K562 (cell line): ENCODE data around the gene CCDC116. TPM values are rescaled to one million over a fixed set of nuclear protein-coding genes. Genes with fewer than 3 reads are reported as not detected.

Experiments used
- ATAC-seq: fragments of 200-7000 bp; cut with Tn5 transposase; 3 replicates; pipeline ENCODE4 v1.9.1; 2020; ENCODE audit warnings: moderate library complexity
- BruUV-seq: library from RNA; stranded (reverse); fragments of 400-500 nt; replicated peaks from 2 replicates; lab custom pipeline; 2021; lab: Mats Ljungman, UMichigan
- CTCF ChIA-PET: fragments of 300-600 bp; formaldehyde crosslinking; extraction: SDS; loops from one replicate; lab custom pipeline; 2021; ENCODE audit warnings: low intra/inter-chr PET ratio; lab: Yijun Ruan, JAX
- POLR2A ChIA-PET: fragments of 300-600, 350-650 bp; sonication (Branson Sonifier 250); formaldehyde crosslinking; extraction: SDS; loops from one replicate; lab custom pipeline; 2021; ENCODE audit warnings: antibody characterized with exemption, inconsistent platforms; lab: Yijun Ruan, JAX
- DNase-seq, 4 experiments: peaks; one replicate each; pipeline versions ENCODE4 v3.0.0 to v3.0.0-alpha.2; 2011 to 2018; ENCODE audit warnings: low spot score in 3 of 4, mixed read lengths in 3 of 4; ENCODE audit errors: extremely low read depth in 1 of 4
- FAIRE-seq: peaks from 2 replicates; lab custom pipeline; 2011; peaks lifted over from hg19 to GRCh38; lab: Jason Lieb, UNC
- H2AFZ ChIP-seq: 2 replicates; pipeline ENCODE4 v1.6.0; 2011; ENCODE audit warnings: low read depth, low read length, control low read depth, inconsistent platforms
- H3K27ac ChIP-seq: fragments of 200-600 bp; 3 replicates; pipeline ENCODE4 v1.8.0; 2011; ENCODE audit warnings: low read depth, mild to moderate bottlenecking, control low read depth, inconsistent platforms, low read length, moderate library complexity, mixed read lengths; ENCODE audit errors: extremely low read depth
- H3K27me3 ChIP-seq, 2 experiments: fragments of 300-600 bp in 1 of 2; 2 replicates in 1 of 2; 3 replicates in 1 of 2; pipeline versions ENCODE4 v1.6.0 to v1.8.0; 2011; ENCODE audit warnings: inconsistent platforms in 2 of 2, low read length in 2 of 2, mild to moderate bottlenecking in 1 of 2, mixed read lengths in 1 of 2, moderate library complexity in 1 of 2; ENCODE audit not compliant: control insufficient read depth in 2 of 2, insufficient read depth in 2 of 2
- H3K36me3 ChIP-seq: fragments of 300-600 bp; 3 replicates; pipeline ENCODE4 v1.8.0; 2011; ENCODE audit warnings: mild to moderate bottlenecking, low read length, inconsistent platforms; ENCODE audit not compliant: control insufficient read depth, insufficient read depth
- H3K4me1 ChIP-seq, 2 experiments: fragments of 200-600 bp in 1 of 2; replicated peaks in 1 of 2; 2 replicates in 1 of 2; 3 replicates in 1 of 2; pipeline versions ENCODE4 v1.5.1 to v1.8.0; 2011; ENCODE audit warnings: inconsistent platforms in 2 of 2, low read length in 2 of 2, mild to moderate bottlenecking in 1 of 2, mixed read lengths in 1 of 2, moderate library complexity in 1 of 2; ENCODE audit not compliant: control insufficient read depth in 2 of 2, insufficient read depth in 2 of 2
- H3K4me2 ChIP-seq: 2 replicates; pipeline ENCODE4 v1.6.1; 2011; ENCODE audit warnings: low read length, control low read depth, inconsistent platforms, mixed read lengths; ENCODE audit not compliant: insufficient read depth
- H3K4me3 ChIP-seq: fragments of 200-600 bp; sonication (generic), shearing (Covaris generic); 2 replicates; pipeline ENCODE4 v1.5.1; 2016; ENCODE audit warnings: control low read depth, inconsistent platforms
- H3K79me2 ChIP-seq: fragments of 200-600 bp; 3 replicates; pipeline ENCODE4 v1.8.0; 2011; ENCODE audit warnings: low read length, inconsistent platforms; ENCODE audit not compliant: control insufficient read depth, insufficient read depth
- H3K9ac ChIP-seq, 2 experiments: 2 replicates each; pipeline versions ENCODE4 v1.6.0 to v1.6.1; 2011; ENCODE audit warnings: low read depth in 2 of 2, low read length in 2 of 2, control low read depth in 1 of 2, inconsistent platforms in 1 of 2, mild to moderate bottlenecking in 1 of 2, mixed read lengths in 1 of 2; ENCODE audit not compliant: insufficient read depth in 1 of 2
- H3K9me1 ChIP-seq: one replicate; pipeline ENCODE4 v1.6.0; 2011; ENCODE audit warnings: inconsistent platforms, mild to moderate bottlenecking, low read length, moderate library complexity; ENCODE audit not compliant: control insufficient read depth, insufficient read depth
- H3K9me3 ChIP-seq: replicated peaks from 2 replicates; pipeline ENCODE4 v1.5.1; 2011; ENCODE audit warnings: low read depth, low read length, inconsistent platforms; ENCODE audit not compliant: control insufficient read depth, insufficient read depth
- H4K20me1 ChIP-seq: replicated peaks from 2 replicates; pipeline ENCODE4 v1.6.1; 2011; ENCODE audit warnings: low read length, inconsistent platforms, mixed read lengths; ENCODE audit not compliant: control insufficient read depth, insufficient read depth
- CBX2 ChIP-seq: fragments of 200-600 bp; sonication (generic); IDR thresholded peaks from one replicate; pipeline ENCODE4 v1.6.1; 2012; ENCODE audit warnings: mild to moderate bottlenecking, low read length, inconsistent platforms; ENCODE audit not compliant: insufficient read depth, poor library complexity, severe bottlenecking
- CHD2 ChIP-seq: IDR thresholded peaks from 2 replicates; pipeline ENCODE4 v1.6.1; 2011; ENCODE audit warnings: low read depth, low read length
- GTF2A2 ChIP-seq: IDR thresholded peaks from 2 replicates; pipeline ENCODE4 v1.6.1; 2016; ENCODE audit warnings: mild to moderate bottlenecking, missing genetic modification characterization, missing compliant biosample characterization
- HNRNPUL1 ChIP-seq: fragments of 200-400 bp; formaldehyde crosslinking; IDR thresholded peaks from 2 replicates; pipeline ENCODE4 v1.6.1; 2017; ENCODE audit warnings: low read length
- KLF13 ChIP-seq: fragments of 450-650 bp; IDR thresholded peaks from 2 replicates; pipeline ENCODE4 v1.6.1; 2016; ENCODE audit warnings: missing genetic modification characterization, low read depth, mild to moderate bottlenecking, missing compliant biosample characterization, moderate library complexity, borderline replicate concordance
- NR4A1 ChIP-seq, 2 experiments: fragments of 250-450 bp in 1 of 2; fragments of 450-650 bp in 1 of 2; sonication (Bioruptor Pico) in 1 of 2; IDR thresholded peaks; 2 replicates each; pipeline versions ENCODE4 v1.4.0 to v1.6.1; 2016 to 2020; ENCODE audit warnings: mild to moderate bottlenecking in 2 of 2, missing compliant biosample characterization in 1 of 2, missing genetic modification characterization in 1 of 2, moderate library complexity in 1 of 2
- PPARD ChIP-seq: fragments of 250-450 bp; sonication (Bioruptor Pico); IDR thresholded peaks from 2 replicates; pipeline ENCODE4 v1.8.0; 2022; ENCODE audit warnings: inconsistent platforms, mild to moderate bottlenecking, moderate library complexity
- RAD21 ChIP-seq, 2 experiments: fragments of 250-450 bp in 1 of 2; fragments of 450-650 bp in 1 of 2; sonication (Bioruptor Pico) in 1 of 2; formaldehyde crosslinking in 1 of 2; IDR thresholded peaks in 1 of 2; conservative IDR thresholded peaks in 1 of 2; 2 replicates each; pipeline versions ENCODE4 v1.4.0 to v1.8.0; 2020 to 2022; ENCODE audit warnings: mild to moderate bottlenecking in 2 of 2, moderate library complexity in 1 of 2
- SETDB1 ChIP-seq: IDR thresholded peaks from one replicate; pipeline ENCODE4 v1.6.1; 2012; ENCODE audit warnings: low read length, control low read depth, inconsistent platforms
- THAP12 ChIP-seq: fragments of 250-450 bp; sonication (Bioruptor Pico); IDR thresholded peaks from 2 replicates; pipeline ENCODE4 v1.9.0; 2021; ENCODE audit warnings: mild to moderate bottlenecking, inconsistent platforms
- XRCC4 ChIP-seq: IDR thresholded peaks from one replicate; pipeline ENCODE4 v1.6.1; 2011; ENCODE audit not compliant: insufficient read depth, insufficient read length; ENCODE audit errors: extremely low read depth
- ZNF830 ChIP-seq: fragments of 250-450 bp; sonication (Bioruptor Pico); IDR thresholded peaks from 2 replicates; pipeline ENCODE4 v1.5.0; 2021; ENCODE audit warnings: mild to moderate bottlenecking
- WGBS: fragments of 100-300 bp; shearing (Covaris generic); methylation state at CpG from one replicate; pipeline ENCODE4 v1.1.6; 2016; ENCODE audit warnings: low coverage, mixed read lengths; ENCODE audit not compliant: insufficient coverage; ENCODE audit errors: missing lambda C conversion rate; 5-methylcytosine and 5-hydroxymethylcytosine counted together
- in situ Hi-C: fragments of 300-500 bp; cut with MboI; formaldehyde crosslinking; loops from 4 replicates; pipeline ENCODE4 v1.15.0; 2018; ENCODE audit warnings: inconsistent platforms, mixed read lengths
- intact Hi-C: fragments of 100-400 bp; cut with micrococcal nuclease; formaldehyde crosslinking; loops from 2 replicates; pipeline ENCODE4 v1.14.2; 2022
- polyA plus RNA-seq, 8 experiments: library from polyadenylated mRNA; depleted of rRNA in 4 of 8; stranded (reverse) in 5 of 8; unstranded in 3 of 8; fragments of >200 nt; fragmentation: Nextera tagmentation in 2 of 8; fragmentation: Illumina TruSeq in 1 of 8; extraction: Ambion mirVana in 2 of 8; extraction: Trizol in 1 of 8; gene quantifications; 2 replicates each; pipeline versions ENCODE4 v1.2.1 to v1.2.3, GENCODE V29; 2011 to 2014; ENCODE audit warnings: inconsistent platforms in 1 of 8, missing spikeins in 1 of 8
- total RNA-seq, 7 experiments: library from RNA; depleted of rRNA in 6 of 7; stranded (reverse); fragments of >200 nt in 6 of 7; fragmentation: Illumina TruSeq in 2 of 7; extraction: Trizol in 2 of 7; gene quantifications; 2 replicates each; pipeline versions ENCODE4 v1.2.1 to v1.2.3, GENCODE V29; 2011 to 2021; ENCODE audit warnings: low replicate concordance in 1 of 7

CCDC116 gene
- total and polyA plus RNA-seq, 9 of the 15 experiments (the other 6 are each of a cell fraction or from before 2014, with no cell fraction given) = 1.6 to 11.3 (median 4.7) TPM

DNA sequence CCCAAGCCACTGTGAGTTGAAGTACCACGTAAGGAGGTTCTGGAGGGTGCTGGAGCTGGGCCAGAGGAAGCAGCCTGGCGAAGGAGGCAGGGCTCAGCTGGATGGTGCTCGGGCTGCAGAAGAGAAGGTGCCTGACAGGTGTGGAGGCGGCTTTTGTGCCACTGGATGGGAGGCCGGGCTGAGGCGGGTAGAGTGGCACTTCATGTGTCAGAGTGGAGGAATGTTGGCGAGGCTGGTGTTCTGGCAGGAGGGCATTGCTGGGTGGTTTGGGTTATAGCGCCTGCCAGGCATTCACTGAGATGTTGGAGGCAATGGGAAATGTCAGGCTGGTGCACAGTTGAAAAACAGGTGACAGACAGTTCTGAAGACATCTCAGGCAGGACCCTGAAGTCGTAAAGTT lies 40.9 kb upstream of the CCDC116 start (continued):
- no peak for TF ChIP-seq CBX2

DNA sequence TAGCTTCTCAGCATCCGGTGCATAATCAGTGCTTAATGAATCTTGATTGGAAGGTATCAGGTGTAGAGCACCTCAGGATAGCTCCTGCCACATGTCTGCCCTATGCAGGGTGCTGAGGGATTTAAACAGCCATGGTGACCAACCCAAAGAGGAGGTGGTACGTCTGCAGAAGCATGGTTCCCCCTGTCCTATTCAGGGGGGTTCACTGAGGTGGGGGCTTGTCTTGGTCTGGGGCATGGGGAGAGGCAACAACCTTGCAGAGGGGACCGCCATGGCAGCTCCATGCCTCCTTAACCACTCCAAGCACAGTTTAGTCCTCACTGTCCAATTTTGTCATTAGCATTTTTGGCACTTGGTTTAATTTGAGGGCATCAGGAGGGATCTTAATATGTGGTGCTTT lies 40.1 kb upstream of the CCDC116 start:
- TF ChIP-seq RAD21 (CRISPR knock-in tag; conservative IDR thresholded peaks at IDR 0.05 in 1 of 2, IDR thresholded peaks at IDR 0.05 in 1 of 2) (no peak), KLF13 (tag) (0 out of 2 replicates have a peak, but pooled peaks have one; percentile 44), SETDB1 (peak; percentile 45), XRCC4 (no peak), NR4A1 (CRISPR knock-in tag; IDR thresholded peaks at IDR 0.05) (0 out of 2 replicates have a peak, but pooled peaks have one; percentile 83), NR4A1 (tag; IDR thresholded peaks at IDR 0.05) (no peak), CHD2 (0 out of 2 replicates have a peak, but pooled peaks have one; percentile 3), ZNF830 (CRISPR knock-in tag) (0 out of 2 replicates have a peak, but pooled peaks have one; percentile 66), GTF2A2 (tag) (no peak), PPARD (CRISPR knock-in tag) (0 out of 2 replicates have a peak, but pooled peaks have one; percentile 24), HNRNPUL1 (0 out of 2 replicates have a peak, but pooled peaks have one; percentile 45), THAP12 (CRISPR knock-in tag) (peak; percentile 72; the same call in 1 of the 2 replicates)
- Histone ChIP-seq H3K9ac (no peak overlapping the region), H3K4me2 (no peak overlapping the region), H3K4me3 (no peak overlapping the region), H3K9me3 (no peaks in the 10 kb centered on the region), H3K27me3 (no peaks in the 10 kb centered on the region; a peak in 1 of 5 replicates), H2AFZ (no peak overlapping the region), H3K9me1 (peaks cover 16% of the 10 kb centered on the region), H3K36me3 (peaks cover 87% of the 10 kb centered on the region), H3K27ac (no peak overlapping the region), H3K4me1 (peaks cover 18 to 23% of the 10 kb centered on the region in 2 experiments), H4K20me1 (peaks cover 62% of the 10 kb centered on the region), H3K79me2 (peaks cover 96% of the 10 kb centered on the region)
- peak in 1 of 4 experiments; percentile 55 for DNase-seq
- WGBS = 63% methylated on average over 3 of the region's 3 CpGs
- in situ Hi-C loops (no loop called here), intact Hi-C loops (no loop called here)
- ATAC-seq = no peak
- no peak for FAIRE-seq
- BruUV-seq = no TSS peak
- ChIA-PET CTCF (interaction anchor here (1.6 to 2.3 kb wide), 2 partner anchors 48 to 54 kb away, joined by 4 to 23 read pairs; no protein-coding TSS in a partner anchor), POLR2A (interaction anchor here (4.3 to 76.8 kb wide), 3 partner anchors 16 to 27 kb away, joined by 20 to 4622 read pairs (median 4622); partner anchors contain the start of genes CCDC116, SDF2L1 and YDJC)
